Activated CD4-positive, alpha-beta T cell treated with anti-CD3 and anti-CD28 coated beads, Interleukin-2, amount 10 ng/mL, durations not matched to agents 24 days and 14 days (primary cell): ENCODE results near the gene GALNT18. TPM values are rescaled to one million over a fixed set of nuclear protein-coding genes. Genes with fewer than 3 reads are reported as not detected.

Experiments
- DNase-seq: peaks from one replicate; pipeline ENCODE4 v3.0.0; 2022
- H3K27ac Mint-ChIP-seq: one replicate; pipeline ENCODE4 v1.8.0; 2022; ENCODE audit warnings: mild to moderate bottlenecking, mixed read lengths
- H3K27me3 Mint-ChIP-seq: one replicate; pipeline ENCODE4 v1.8.0; 2022; ENCODE audit warnings: mixed read lengths
- H3K36me3 Mint-ChIP-seq: one replicate; pipeline ENCODE4 v1.8.0; 2022; ENCODE audit warnings: low read depth, mild to moderate bottlenecking, mixed read lengths
- H3K4me1 Mint-ChIP-seq: one replicate; pipeline ENCODE4 v1.8.0; 2021; ENCODE audit warnings: mixed read lengths
- H3K4me3 Mint-ChIP-seq: one replicate; pipeline ENCODE4 v1.8.0; 2022; ENCODE audit warnings: mild to moderate bottlenecking, moderate library complexity, mixed read lengths
- H3K9me3 Mint-ChIP-seq: one replicate; pipeline ENCODE4 v1.8.0; 2021; ENCODE audit warnings: mixed read lengths
- intact Hi-C: fragments of 100-400 bp; cut with micrococcal nuclease; formaldehyde crosslinking; loops from one replicate; pipeline ENCODE4 v1.15.1; 2023
- total RNA-seq: library from RNA; stranded (reverse); gene quantifications from 2 replicates; pipeline ENCODE4 v1.2.3, GENCODE V29; 2022

Gene GALNT18
- total RNA-seq, 1 donor from 2014 or later: 8.6 TPM

DNA sequence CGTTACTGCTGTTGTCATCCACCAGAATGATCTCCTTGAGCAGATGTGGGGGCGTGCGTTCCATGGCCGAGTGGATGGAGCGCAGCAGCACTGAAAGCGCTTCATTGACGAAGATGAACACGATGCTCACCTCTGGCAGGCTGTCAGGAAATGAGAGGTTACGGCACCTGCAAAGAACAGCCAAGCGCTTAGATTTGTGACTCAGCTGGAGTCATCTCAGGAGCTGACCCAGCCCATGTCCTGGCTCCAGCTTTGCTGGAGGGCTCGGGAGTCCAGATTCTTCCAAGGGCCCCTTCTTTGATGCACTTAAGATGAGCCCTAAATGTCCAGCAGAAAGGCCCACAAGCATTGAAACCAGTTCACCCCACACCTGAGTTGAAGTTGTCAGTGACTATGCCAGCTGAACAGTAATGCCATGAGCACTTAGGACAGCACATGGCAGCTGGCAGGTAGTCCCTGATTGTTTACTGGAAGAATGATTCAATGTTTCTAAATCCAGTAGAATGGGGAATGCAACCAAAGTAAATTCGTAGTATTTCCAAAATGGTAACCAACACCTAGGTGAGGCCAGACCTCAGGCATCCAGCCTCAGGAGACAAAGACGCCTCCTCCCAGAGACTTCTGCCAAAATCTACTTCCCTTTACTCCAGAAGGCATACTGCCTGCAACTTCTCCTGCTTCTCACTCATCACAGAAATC is 189.0 kb downstream of the GALNT18 start:
- intact Hi-C loops: no loop called here
- H3K4me1 Mint-ChIP-seq: no peaks in the 10 kb centered on the region

DNA sequence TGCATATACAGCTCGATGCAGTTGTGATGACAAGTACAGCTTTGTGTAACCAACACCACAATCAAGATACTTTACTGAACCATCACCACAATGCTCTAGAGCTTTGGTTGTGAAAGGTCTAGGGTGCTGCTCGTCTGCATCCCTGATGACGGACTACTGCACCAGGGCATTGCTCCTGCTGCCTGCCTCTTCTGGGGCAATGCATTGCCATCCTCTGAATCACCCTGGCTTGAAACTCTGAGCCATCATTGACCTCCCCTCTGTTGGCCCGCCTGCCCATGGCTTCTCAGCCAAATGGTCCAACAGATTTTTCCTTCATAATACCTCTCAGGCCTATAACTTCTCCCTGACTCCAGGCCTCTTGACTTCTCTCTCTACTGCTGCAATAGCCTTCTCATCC is 191.4 kb downstream of the GALNT18 start:
- Mint-ChIP-seq H3K27me3 (no peaks in the 10 kb centered on the region), H3K36me3 (no peaks in the 10 kb centered on the region), H3K4me3 (no peak overlapping the region), H3K9me3 (no peaks in the 10 kb centered on the region), H3K27ac (no peak overlapping the region), H3K4me1 (no peaks in the 10 kb centered on the region)
- DNase-seq: no peak
- intact Hi-C loops: no loop called here

More for the DNA sequence above, 189.0 kb downstream of the GALNT18 start:
- DNase-seq: no peak
- Mint-ChIP-seq H3K9me3 (no peaks in the 10 kb centered on the region), H3K4me3 (no peak overlapping the region), H3K36me3 (no peaks in the 10 kb centered on the region), H3K27me3 (no peaks in the 10 kb centered on the region), H3K27ac (no peak overlapping the region)

DNA sequence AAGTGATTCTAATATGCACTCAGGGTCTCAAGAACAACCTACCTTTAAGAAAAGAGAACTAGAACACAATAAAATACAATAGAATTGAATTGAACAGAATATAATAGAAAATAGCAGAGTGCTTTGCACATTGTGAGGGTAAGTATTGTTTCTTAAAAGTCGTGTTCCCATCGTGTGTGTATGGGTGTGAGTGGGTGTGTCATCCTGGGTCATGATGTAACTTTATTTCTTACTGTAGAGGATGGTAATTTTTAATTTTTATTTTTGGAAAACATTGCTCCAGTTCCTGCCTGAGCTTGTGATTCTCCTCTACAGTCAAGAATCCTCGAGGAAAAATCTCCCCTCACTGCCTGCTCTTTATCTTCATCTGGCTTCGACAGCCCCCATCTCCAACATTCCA is 193.1 kb downstream of the GALNT18 start:
- H3K27ac Mint-ChIP-seq: no peak overlapping the region
- no peak overlapping the region for H3K4me3 Mint-ChIP-seq
- no peaks in the 10 kb centered on the region for H3K4me1 Mint-ChIP-seq
- no peaks in the 10 kb centered on the region for H3K27me3 Mint-ChIP-seq
- no peaks in the 10 kb centered on the region for H3K36me3 Mint-ChIP-seq
- intact Hi-C loops: no loop called here
- no peaks in the 10 kb centered on the region for H3K9me3 Mint-ChIP-seq
- no peak for DNase-seq

DNA sequence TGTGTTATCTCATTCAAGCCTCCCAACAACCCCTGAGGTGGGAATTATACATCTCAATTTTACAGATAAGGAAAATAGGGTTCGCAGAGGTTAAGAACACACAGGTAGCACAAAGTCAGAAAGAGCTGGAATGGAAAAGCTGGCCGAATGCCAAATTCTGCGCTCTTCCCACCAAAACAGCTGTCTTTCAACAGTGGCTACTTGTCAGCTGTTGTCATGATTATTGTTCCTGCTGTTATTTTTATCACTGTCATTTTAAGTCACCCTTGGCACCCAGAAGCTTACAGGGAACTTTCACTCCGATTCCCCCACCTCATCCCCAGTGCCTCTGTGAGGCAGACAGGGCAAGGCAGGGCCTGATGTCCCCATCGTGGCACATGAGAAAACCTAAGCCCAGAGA is 194.3 kb downstream of the GALNT18 start:
- no peak for DNase-seq
- intact Hi-C loops: no loop called here
- Mint-ChIP-seq H3K4me3 (no peak overlapping the region), H3K27ac (no peak overlapping the region), H3K4me1 (no peaks in the 10 kb centered on the region), H3K36me3 (no peaks in the 10 kb centered on the region), H3K27me3 (no peaks in the 10 kb centered on the region), H3K9me3 (no peaks in the 10 kb centered on the region)

DNA sequence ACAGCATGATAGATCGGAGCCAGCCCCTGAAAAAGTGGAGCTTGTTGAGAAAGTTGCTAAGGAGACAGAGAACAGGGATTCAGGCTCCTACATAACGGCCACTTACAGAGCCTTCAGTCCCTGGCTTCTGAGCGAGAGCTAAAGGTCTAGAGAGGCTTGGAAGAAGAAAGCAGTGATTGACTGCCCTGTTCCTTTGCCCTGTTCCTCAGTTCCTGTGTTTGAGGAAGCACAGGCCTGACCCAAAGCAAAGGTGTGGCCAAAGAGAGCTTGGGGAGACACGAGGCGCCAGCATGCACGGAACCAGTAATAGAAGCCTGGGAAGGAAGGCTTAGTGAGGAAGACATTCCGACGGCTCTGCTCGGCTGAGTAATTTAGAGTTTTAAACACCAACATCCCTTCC is 194.7 kb downstream of the GALNT18 start:
- intact Hi-C loops: no loop called here
- Mint-ChIP-seq H3K4me3 (no peak overlapping the region), H3K9me3 (no peaks in the 10 kb centered on the region), H3K27me3 (no peaks in the 10 kb centered on the region), H3K4me1 (no peaks in the 10 kb centered on the region), H3K36me3 (no peaks in the 10 kb centered on the region), H3K27ac (no peak overlapping the region)
- DNase-seq: no peak

DNA sequence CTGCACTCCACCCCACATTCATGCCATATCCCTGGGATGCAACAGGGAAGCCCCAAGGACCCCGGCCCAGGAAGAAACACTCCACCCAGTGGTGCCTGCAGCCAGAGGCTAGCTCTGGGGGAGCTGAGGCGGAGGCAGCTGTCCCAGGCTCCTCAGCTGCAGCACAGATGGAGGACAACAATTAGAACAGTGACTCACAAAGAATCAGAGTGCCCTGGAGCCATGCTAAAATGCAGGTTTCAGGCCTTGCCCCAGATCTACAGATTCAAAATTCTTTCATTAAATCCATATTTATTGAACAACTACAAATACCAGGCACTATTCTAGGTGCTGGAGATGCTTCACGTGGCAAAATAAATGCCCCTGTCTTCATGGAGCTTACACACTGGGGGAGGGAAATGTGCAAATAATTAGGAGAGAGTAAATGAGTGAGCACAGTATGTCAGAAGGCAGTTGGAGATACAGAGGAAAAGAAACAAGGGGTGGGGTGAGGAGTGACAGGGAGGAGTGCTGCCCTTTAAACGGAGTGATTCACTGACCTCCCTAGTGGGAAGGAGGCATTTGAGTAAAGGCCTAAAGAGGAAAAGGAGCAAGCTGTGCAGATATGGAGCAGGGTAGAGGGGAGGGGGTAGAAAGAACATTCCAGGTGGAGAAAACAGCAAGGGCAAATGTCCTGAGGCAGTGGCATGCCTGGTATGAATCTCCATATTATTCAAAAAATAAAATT is 195.4 kb downstream of the GALNT18 start:
- Mint-ChIP-seq H3K9me3 (no peaks in the 10 kb centered on the region), H3K36me3 (no peaks in the 10 kb centered on the region), H3K4me1 (no peaks in the 10 kb centered on the region), H3K4me3 (no peak overlapping the region), H3K27ac (no peak overlapping the region), H3K27me3 (no peaks in the 10 kb centered on the region)
- no peak for DNase-seq
- intact Hi-C loops: no loop called here

DNA sequence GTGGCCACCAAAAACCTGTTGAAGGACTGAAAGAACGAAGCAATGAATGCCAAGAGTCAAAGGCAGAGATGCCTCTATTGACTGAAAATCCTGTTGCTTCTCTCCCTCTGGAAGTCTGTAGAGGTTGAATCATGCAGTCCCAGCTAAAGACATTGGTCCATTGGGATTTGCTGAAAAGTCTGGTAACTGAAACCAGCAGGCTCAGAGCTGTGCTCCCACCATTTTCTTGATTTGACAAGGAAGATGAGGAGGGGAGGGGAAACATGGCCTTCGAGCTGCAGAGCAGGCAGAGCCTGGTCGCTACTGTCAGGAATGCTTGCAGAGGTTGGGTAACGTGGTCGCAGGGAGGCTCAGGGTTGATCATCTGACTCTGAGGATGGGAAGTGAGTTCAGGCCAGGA is 196.0 kb downstream of the GALNT18 start:
- peaks cover 3% of the 10 kb centered on the region for H3K4me1 Mint-ChIP-seq
- H3K27ac Mint-ChIP-seq: no peak overlapping the region
- no peaks in the 10 kb centered on the region for H3K27me3 Mint-ChIP-seq
- no peak for DNase-seq
- no peak overlapping the region for H3K4me3 Mint-ChIP-seq
- intact Hi-C loops: no loop called here
- no peaks in the 10 kb centered on the region for H3K9me3 Mint-ChIP-seq
- no peaks in the 10 kb centered on the region for H3K36me3 Mint-ChIP-seq

DNA sequence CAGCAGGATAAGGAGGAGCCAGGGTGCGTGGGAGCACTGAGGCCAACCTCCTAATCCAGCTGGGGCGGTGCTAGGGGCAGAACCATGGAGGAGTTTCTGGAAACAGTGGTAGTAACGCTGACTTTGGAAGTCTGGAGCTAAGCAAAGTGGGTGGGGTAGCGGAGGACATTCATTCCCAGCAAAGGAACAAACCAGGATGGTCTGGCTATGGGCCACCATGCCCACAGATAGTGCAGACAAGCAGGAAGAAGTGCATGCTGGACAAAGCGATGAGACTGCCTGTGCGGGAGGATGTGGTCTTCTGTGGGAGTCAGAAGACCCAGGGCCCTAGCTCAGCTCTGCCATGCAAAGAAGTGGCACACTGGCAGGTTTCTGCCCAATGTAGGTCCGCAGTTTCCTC is 197.1 kb downstream of the GALNT18 start:
- Mint-ChIP-seq H3K27me3 (no peaks in the 10 kb centered on the region), H3K36me3 (no peaks in the 10 kb centered on the region), H3K9me3 (no peaks in the 10 kb centered on the region), H3K4me1 (peaks cover 3% of the 10 kb centered on the region), H3K4me3 (no peak overlapping the region), H3K27ac (no peak overlapping the region)
- DNase-seq: no peak
- intact Hi-C loops: no loop called here

DNA sequence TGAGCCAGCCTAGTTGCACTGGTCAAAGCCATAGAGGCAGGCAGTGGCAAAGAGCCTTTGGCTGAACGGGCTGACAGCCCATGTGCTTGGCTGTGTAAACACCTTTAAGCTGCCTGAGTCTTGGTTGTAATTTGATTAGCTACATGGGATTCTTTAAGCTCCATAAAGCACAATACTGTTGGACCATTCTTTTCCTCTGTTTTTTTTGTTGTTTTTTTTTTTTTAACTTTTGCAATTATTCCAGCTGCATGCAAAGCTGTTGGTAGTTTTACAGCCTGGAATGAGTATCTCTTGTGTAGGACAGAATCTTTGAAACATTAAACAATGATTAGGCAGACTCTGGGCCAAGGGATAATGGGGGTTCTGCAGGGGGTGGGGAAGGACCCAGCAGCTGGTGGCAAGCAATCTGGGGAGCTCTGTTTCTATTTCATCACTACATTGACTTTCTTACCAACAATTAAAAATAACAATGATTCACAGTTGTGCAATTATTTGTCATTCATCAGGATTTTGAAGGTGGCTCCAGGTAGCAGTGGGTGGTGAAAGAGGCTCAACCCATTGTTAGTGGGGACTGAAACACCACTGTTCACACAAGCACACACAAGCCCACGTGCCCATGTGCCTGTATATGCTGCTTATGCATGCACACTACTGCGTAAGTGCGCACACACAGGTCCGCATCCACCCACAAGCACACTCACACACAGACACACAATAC is 199.2 kb downstream of the GALNT18 start:
- Mint-ChIP-seq H3K9me3 (no peaks in the 10 kb centered on the region), H3K27ac (no peak overlapping the region), H3K36me3 (no peaks in the 10 kb centered on the region), H3K4me1 (peaks cover 3% of the 10 kb centered on the region), H3K4me3 (no peak overlapping the region), H3K27me3 (no peaks in the 10 kb centered on the region)
- DNase-seq: no peak
- intact Hi-C loops: no loop called here

DNA sequence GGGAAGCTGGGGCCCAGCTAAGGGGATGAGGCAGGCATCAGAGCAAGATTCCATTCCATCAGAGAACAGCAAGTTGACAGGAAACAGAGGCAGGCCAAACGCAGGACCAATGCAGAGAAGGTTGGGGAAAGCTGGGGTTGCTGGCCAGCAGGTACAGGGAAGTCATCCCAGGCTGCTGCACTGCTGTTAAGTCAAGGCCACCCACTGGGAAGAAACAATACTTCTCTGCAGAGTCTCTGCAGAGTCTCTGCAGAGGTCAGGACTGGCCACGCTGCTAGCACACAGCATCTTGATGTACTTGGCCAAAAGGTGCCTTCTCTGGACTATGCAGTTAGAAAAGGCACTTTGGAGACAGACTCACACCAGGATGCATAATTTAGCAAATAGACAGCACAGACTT is 200.3 kb downstream of the GALNT18 start:
- intact Hi-C loops: no loop called here
- H3K27me3 Mint-ChIP-seq: peaks cover 5% of the 10 kb centered on the region
- H3K4me1 Mint-ChIP-seq: peaks cover 7% of the 10 kb centered on the region
- no peak overlapping the region for H3K4me3 Mint-ChIP-seq
- no peak overlapping the region for H3K27ac Mint-ChIP-seq
- H3K9me3 Mint-ChIP-seq: no peaks in the 10 kb centered on the region
- no peaks in the 10 kb centered on the region for H3K36me3 Mint-ChIP-seq
- DNase-seq: no peak

DNA sequence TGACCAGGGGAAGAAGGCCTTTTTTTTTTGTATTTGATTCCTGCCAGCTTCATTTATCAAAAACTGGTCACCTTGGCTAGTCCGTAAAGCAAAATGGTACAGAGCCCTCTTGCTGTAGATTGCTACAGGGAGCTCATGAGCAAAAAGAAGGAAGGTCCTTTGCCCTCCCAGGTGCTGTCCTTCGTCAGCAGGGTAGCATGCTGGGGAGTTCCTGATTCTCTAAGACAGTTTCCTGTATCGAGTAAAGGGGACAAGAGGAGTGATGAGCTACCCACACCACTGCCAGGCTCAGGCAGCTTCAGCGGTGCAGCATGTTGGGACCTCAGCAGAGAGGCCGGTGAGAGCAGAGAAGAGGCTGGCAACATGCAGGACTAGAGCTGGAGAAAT is 200.9 kb downstream of the GALNT18 start:
- Mint-ChIP-seq H3K36me3 (no peaks in the 10 kb centered on the region), H3K4me1 (peaks cover 11% of the 10 kb centered on the region), H3K27ac (no peak overlapping the region)

DNA sequence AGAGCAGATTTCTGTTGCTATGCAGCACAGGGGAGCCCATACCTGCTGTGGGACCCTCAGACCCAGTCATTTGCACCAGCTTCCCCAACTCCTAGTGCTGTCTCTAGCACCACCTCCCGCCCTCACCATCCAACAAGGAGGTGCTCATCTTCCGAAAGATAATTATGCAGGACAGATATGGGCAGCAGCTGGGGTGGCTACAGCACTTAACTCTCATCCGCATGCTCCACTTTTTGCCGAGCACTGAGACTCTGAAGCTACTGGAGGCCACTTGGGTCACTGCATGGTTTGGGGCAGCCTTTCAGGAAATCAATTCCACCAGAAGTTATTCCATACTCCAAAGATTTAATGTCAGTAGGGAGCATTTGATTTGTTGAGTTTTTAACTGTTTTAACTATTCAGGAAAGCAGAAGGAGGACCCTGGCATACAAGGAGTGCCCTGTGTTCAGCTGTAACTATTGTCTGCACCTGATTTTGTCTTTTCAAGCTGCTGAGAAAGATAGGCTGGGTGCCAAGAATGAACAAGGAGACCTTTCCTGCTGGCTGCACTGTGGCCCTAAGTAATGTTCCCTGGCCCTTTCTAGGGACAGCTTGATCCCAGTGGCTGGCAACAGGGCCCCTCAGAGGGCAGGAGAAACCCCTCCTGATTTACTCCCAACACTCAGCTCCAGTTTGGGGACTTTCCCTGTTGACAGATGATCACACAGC is 201.5 kb downstream of the GALNT18 start:
- Mint-ChIP-seq H3K4me1 (peaks cover 11% of the 10 kb centered on the region), H3K4me3 (no peak overlapping the region), H3K9me3 (no peaks in the 10 kb centered on the region), H3K27me3 (peaks cover 9% of the 10 kb centered on the region), H3K27ac (no peak overlapping the region), H3K36me3 (no peaks in the 10 kb centered on the region)
- intact Hi-C loops: no loop called here
- DNase-seq: no peak

More for the DNA sequence above, 200.9 kb downstream of the GALNT18 start:
- Mint-ChIP-seq H3K9me3 (no peaks in the 10 kb centered on the region), H3K4me3 (no peak overlapping the region), H3K27me3 (peaks cover 9% of the 10 kb centered on the region)
- no peak for DNase-seq
- intact Hi-C loops: no loop called here

DNA sequence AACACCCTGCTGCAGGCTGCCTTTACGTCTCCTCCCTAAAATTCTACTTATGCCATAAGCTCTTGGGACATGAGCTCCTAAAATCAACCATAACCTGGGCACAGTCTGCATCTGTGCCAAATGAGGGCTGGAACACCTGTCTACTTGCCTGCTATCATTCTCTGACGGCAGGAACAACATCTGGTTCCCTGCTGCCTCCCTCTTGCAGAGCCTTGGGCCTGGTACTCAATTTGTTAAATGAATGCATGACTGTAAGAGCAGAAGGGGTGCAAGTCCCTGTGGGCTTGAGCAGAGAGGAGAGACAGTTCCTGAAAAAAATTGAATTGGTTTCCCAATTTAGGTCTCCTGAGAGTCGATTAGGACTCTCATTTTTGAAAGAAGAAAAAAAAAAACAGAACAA is 202.1 kb downstream of the GALNT18 start:
- no peak for DNase-seq
- intact Hi-C loops: no loop called here
- Mint-ChIP-seq H3K9me3 (no peaks in the 10 kb centered on the region), H3K4me1 (peaks cover 11% of the 10 kb centered on the region), H3K27me3 (peaks cover 9% of the 10 kb centered on the region), H3K4me3 (no peak overlapping the region), H3K27ac (no peak overlapping the region), H3K36me3 (no peaks in the 10 kb centered on the region)

DNA sequence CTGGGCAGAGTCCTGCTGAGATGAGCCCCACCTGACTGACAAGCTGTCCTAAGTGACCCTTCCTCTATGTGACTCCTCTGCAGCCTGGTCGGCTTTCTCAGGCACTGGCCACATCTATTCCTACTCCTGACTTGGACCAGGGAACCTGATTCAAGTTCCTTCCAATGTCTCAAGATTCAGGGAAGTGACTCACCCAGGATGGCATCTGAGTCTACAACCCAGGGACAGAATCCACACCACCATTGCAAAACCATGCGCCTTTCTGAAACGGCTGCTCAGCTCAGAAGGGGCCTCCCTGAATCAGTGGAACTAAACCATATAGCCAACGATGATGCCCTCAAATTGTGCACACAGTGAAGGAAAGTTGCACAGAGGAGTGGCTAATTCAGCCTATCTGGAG is 204.9 kb downstream of the GALNT18 start:
- Mint-ChIP-seq H3K27ac (no peak overlapping the region), H3K4me1 (peaks cover 11% of the 10 kb centered on the region), H3K4me3 (no peak overlapping the region), H3K36me3 (no peaks in the 10 kb centered on the region), H3K9me3 (no peaks in the 10 kb centered on the region), H3K27me3 (peaks cover 9% of the 10 kb centered on the region)
- intact Hi-C loops: no loop called here
- no peak for DNase-seq
